NT2/D1 (cell line): ENCODE measurements around the gene AHCTF1.

Experiments used
- DNase-seq: peaks from one replicate; pipeline ENCODE4 v3.0.0-alpha.2; 2011; ENCODE audit warnings: low read depth, low spot score
- H3K27me3 ChIP-seq: 2 replicates; pipeline ENCODE4 v1.6.0; 2011; ENCODE audit warnings: mild to moderate bottlenecking; ENCODE audit not compliant: insufficient read length, insufficient read depth
- H3K36me3 ChIP-seq: 2 replicates; pipeline ENCODE4 v1.6.1; 2011; ENCODE audit warnings: mild to moderate bottlenecking, low read length, mixed read lengths; ENCODE audit not compliant: insufficient read depth, insufficient read length
- H3K4me1 ChIP-seq: 2 replicates; pipeline ENCODE4 v1.5.1; 2011; ENCODE audit not compliant: insufficient read depth, insufficient read length
- H3K4me3 ChIP-seq: 2 replicates; pipeline ENCODE4 v1.5.1; 2011; ENCODE audit warnings: low read depth; ENCODE audit not compliant: insufficient read length
- H3K9ac ChIP-seq: 2 replicates; pipeline ENCODE4 v1.6.0; 2011; ENCODE audit warnings: low read depth; ENCODE audit not compliant: insufficient read length
- H3K9me3 ChIP-seq: 2 replicates; pipeline ENCODE4 v1.5.1; 2011; ENCODE audit warnings: mild to moderate bottlenecking, low read length; ENCODE audit not compliant: insufficient read depth
- SUZ12 ChIP-seq: IDR thresholded peaks from 2 replicates; pipeline ENCODE4 v1.6.1; 2011; ENCODE audit not compliant: insufficient read length, insufficient read depth; ENCODE audit errors: extremely low read depth
- YY1 ChIP-seq: IDR thresholded peaks from 2 replicates; pipeline ENCODE4 v1.6.1; 2011; ENCODE audit not compliant: insufficient read length, insufficient read depth
- ZNF274 ChIP-seq: IDR thresholded peaks from 2 replicates; pipeline ENCODE4 v1.6.1; 2011; ENCODE audit warnings: mild to moderate bottlenecking, low read depth, low read length

AHCTF1 gene

DNA sequence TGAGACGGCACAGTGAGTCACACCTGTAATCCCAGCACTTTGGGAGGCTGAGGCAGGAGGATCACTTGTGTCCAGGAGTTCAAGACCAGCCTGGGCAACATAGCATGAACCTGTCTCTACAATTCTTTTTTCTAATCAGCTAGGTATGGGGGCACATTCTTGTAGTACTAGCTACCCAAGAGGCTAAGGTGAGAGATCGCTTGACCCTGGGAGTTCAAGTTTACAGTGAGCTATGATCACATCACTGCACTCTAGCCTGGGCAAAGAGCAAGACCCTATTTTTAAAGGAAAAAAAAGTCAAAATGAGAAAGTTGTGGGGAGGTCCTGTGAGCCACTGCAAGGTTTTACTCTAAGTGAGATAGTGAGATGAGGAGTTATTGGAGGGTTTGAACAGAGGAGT, 34.8 kb upstream of the AHCTF1 start:
- Histone ChIP-seq H3K4me3 (no peak overlapping the region), H3K9ac (no peak overlapping the region), H3K9me3 (peaks cover 44% of the 10 kb centered on the region), H3K27me3 (no peaks in the 10 kb centered on the region), H3K4me1 (no peaks in the 10 kb centered on the region), H3K36me3 (peaks cover 28% of the 10 kb centered on the region)
- DNase-seq: no peak
- TF ChIP-seq SUZ12: no peak
- no peak for TF ChIP-seq ZNF274
- TF ChIP-seq YY1: no peak

DNA sequence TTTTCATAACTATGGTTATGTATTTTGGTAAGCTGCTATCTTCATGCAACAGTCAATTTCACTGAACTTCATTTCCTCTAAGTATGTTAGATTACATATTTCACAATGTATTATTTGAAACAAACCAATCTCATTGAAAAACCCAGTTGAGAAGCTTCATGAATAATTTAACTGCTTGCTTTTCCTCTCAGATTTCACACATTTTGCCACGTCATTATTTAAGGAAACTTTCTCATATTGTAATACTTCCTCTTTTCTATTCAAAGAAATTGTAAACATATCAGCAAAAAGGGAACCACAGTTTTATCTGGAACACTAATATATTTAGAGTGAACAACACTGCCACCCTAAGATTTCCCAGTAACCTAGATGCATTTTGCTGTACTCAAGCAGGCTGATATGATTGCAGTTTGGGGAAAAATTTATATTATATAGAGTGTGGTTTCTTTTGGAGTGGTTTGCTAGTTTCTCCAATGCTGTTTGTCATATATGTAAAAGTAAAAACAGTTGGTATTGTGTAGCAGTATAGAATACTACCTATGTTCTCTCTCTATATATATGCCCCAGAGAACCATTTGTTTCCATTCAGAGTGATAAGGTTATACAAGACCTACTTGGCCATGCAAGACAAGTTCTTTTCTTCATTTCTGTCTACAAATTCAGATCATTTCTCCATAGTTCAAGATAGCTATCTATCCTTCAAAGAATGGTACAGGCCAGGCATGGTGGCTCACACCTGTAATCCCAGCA, 28.4 kb upstream of the AHCTF1 start:
- Histone ChIP-seq H3K9ac (no peak overlapping the region), H3K27me3 (no peaks in the 10 kb centered on the region), H3K4me3 (no peak overlapping the region), H3K9me3 (no peaks in the 10 kb centered on the region), H3K4me1 (no peaks in the 10 kb centered on the region), H3K36me3 (peaks cover 40% of the 10 kb centered on the region)
- TF ChIP-seq SUZ12 (no peak), YY1 (no peak), ZNF274 (no peak)
- no peak for DNase-seq

DNA sequence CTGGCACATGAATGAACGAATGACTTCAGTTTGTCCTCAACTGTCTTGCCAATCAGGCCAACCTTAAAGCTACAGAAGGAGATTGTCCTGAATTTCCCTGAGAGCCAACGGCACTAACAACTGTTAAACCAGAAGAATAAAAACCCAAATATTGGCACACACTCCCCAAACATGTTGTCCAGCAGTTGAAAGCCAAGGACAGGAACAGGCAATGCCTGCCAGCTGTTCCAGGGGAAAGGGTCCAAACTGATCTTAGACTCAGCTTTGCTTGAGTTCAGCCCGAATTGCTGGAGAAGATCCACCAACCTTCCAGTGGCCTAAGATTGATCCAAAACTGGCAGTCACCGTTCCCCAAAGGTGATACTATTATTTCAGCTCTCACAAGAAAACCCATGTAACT, 22.4 kb upstream of the AHCTF1 start:
- H3K4me1 ChIP-seq: no peaks in the 10 kb centered on the region
- peaks cover 16% of the 10 kb centered on the region for H3K36me3 ChIP-seq
- TF ChIP-seq ZNF274: no peak
- no peak for TF ChIP-seq SUZ12
- no peak for TF ChIP-seq YY1
- no peaks in the 10 kb centered on the region for H3K27me3 ChIP-seq
- no peak overlapping the region for H3K4me3 ChIP-seq
- no peak overlapping the region for H3K9ac ChIP-seq
- DNase-seq: no peak
- no peaks in the 10 kb centered on the region for H3K9me3 ChIP-seq

DNA sequence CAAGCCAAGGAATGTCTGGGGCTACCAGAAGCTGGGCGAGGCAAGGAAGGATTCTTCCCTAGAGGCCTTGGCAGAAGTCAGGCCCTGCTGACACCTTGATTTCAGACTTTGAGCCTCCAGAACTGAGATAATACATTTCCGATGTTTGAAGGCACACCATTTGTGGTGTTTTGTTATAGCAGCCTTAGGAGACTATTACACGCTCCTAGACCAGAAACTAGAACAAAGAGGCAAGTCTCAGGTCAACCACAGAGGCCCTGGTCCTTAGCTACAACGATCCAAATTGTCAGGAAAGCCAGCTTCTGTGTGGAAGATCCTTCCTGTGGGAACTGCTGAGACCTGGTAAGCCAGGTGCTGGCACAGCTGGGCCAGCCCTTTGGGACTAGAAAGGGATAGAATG, 19.7 kb upstream of the AHCTF1 start:
- Histone ChIP-seq H3K4me1 (no peaks in the 10 kb centered on the region), H3K36me3 (peaks cover 9% of the 10 kb centered on the region), H3K4me3 (no peak overlapping the region), H3K27me3 (no peaks in the 10 kb centered on the region), H3K9me3 (no peaks in the 10 kb centered on the region), H3K9ac (no peak overlapping the region)
- DNase-seq: no peak
- TF ChIP-seq YY1 (no peak), ZNF274 (no peak), SUZ12 (no peak)

DNA sequence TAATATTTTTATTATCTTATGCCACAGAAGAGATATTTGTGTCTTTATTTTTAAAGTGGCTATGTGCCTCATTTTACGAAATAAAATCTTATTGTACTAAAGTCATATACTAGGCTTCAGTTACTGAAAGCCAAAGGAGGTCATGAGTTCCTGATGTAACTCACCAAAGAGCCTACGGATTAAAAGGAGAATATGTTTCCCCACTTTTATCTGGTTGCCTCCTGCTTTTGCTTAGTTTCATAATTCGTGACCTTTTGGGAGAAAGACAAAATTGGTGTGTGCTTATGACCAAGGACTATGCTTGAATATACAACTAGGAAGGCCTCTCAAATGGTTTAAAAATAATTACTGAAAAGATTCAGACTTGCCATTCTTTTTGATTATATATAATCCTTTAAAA, 18.2 kb upstream of the AHCTF1 start:
- TF ChIP-seq YY1: no peak
- no peak for TF ChIP-seq SUZ12
- no peak for TF ChIP-seq ZNF274
- no peak overlapping the region for H3K9ac ChIP-seq
- no peaks in the 10 kb centered on the region for H3K27me3 ChIP-seq
- no peak overlapping the region for H3K4me3 ChIP-seq
- no peaks in the 10 kb centered on the region for H3K4me1 ChIP-seq
- no peak for DNase-seq
- H3K36me3 ChIP-seq: peaks cover 11% of the 10 kb centered on the region
- H3K9me3 ChIP-seq: no peaks in the 10 kb centered on the region

DNA sequence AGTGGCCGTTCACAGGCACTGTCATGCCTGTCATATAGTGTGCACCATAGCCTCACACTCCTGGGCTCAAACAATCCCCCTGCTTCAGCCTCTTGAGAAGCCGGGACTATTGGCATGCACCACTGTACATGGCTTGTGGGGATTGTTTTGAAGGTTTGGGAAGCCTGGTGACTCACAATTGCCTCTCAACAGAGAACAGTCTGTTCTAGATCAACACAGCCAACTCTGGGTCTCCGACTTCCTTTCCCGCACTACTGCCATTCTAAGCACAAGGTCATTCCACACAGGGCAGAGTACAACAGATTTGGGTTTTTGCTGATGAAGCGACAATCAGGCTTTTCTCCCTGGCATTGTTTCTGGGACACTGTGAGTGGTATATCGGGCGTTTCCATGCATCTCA, 15.5 kb upstream of the AHCTF1 start:
- no peaks in the 10 kb centered on the region for H3K4me1 ChIP-seq
- DNase-seq: no peak
- no peak overlapping the region for H3K9ac ChIP-seq
- no peak for TF ChIP-seq ZNF274
- no peak for TF ChIP-seq SUZ12
- TF ChIP-seq YY1: no peak
- H3K36me3 ChIP-seq: peaks cover 17% of the 10 kb centered on the region
- no peaks in the 10 kb centered on the region for H3K27me3 ChIP-seq
- H3K9me3 ChIP-seq: no peaks in the 10 kb centered on the region
- no peak overlapping the region for H3K4me3 ChIP-seq

DNA sequence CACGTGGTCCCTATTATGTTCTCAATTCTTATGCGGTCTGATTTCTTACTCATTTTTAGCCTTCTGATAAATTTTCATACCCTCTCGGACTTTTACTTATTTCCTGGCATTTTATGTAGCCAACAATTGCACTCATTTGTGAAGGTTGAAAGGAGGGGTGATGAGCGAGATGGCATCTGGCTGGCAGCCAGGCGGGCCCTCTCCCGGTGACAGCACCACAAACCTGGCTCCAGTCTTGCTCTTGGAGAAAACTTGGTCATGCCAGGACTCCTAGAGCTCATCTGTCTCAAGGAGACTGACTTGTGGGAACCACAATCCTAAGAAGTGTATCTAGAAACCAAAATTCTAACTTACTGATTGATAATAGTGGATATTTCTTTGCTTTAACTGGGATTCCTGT, 14.6 kb upstream of the AHCTF1 start:
- DNase-seq: no peak
- Histone ChIP-seq H3K4me1 (no peaks in the 10 kb centered on the region), H3K4me3 (no peak overlapping the region), H3K36me3 (peaks cover 17% of the 10 kb centered on the region), H3K9ac (no peak overlapping the region), H3K27me3 (no peaks in the 10 kb centered on the region), H3K9me3 (no peaks in the 10 kb centered on the region)
- no peak for TF ChIP-seq YY1
- TF ChIP-seq SUZ12: no peak
- no peak for TF ChIP-seq ZNF274
